ENCODE measurements around the gene MACROD1. TPM values are rescaled to one million over a fixed set of nuclear protein-coding genes. Genes with fewer than 3 reads are reported as not detected.

MACROD1 gene
- polyA plus RNA-seq, 1 experiment = 8.1 TPM

GRCh38 chr11:64131683-64132190 is 34.2 kb downstream of the MACROD1 start:
- DNase-seq (ENCODE audit: low read depth, low spot score) = no peak
- no peak for TF ChIP-seq CTCF (IDR thresholded peaks at IDR 0.05; ENCODE audit: low read depth, low read length)
- Histone ChIP-seq H3K9me3 (ENCODE audit: control insufficient read depth, insufficient read depth, low read length) (no peaks in the 10 kb centered on the region; the same call in 1 of the 2 replicates), H3K27ac (ENCODE audit: low read depth, low read length) (no peak overlapping the region), H3K4me3 (ENCODE audit: low read depth, low read length) (no peak overlapping the region), H3K27me3 (ENCODE audit: control insufficient read depth, insufficient read depth, low read length) (peaks cover 26% of the 10 kb centered on the region)
- CTCF ChIA-PET = interaction anchor here (1.4 kb wide), 1 partner anchor 17 kb away, joined by 4 read pairs; no protein-coding TSS in a partner anchor
- POLR2A ChIA-PET = interaction anchor here (0.7 kb wide), 1 partner anchor 11 kb away, joined by 9 read pairs; no protein-coding TSS in a partner anchor

DNA sequence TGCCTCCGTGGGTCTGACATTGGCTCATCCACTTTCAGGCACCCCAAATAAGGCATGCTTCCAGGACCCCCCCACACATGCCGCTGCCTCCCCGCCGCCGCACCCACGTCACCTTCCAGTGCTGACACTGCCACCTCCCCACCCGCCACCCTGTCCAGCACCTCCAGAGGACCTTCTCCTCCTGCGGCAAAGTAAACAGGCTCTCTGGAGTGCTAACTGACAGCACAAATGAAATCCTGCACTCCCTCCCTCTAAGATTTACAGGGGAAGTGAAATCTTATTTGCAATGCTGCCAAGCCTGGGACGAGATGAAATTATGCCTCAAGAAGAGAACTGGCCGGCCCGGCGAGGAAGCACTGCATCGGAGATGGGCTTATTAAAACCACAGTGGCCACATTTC is 35.3 kb downstream of the MACROD1 start:
- H3K9me3 ChIP-seq (ENCODE audit: control insufficient read depth, insufficient read depth, low read length) = no peaks in the 10 kb centered on the region; the same call in 1 of the 2 replicates
- no peak for DNase-seq (ENCODE audit: low read depth, low spot score)
- H3K27me3 ChIP-seq (ENCODE audit: control insufficient read depth, insufficient read depth, low read length) = peaks cover 21% of the 10 kb centered on the region
- ChIA-PET POLR2A (no interaction called here), CTCF (no interaction called here)
- no peak for TF ChIP-seq CTCF (IDR thresholded peaks at IDR 0.05; ENCODE audit: low read depth, low read length)
- no peak overlapping the region for H3K4me3 ChIP-seq (ENCODE audit: low read depth, low read length)
- H3K27ac ChIP-seq (ENCODE audit: low read depth, low read length) = no peak overlapping the region

GRCh38 chr11:64129403-64129802 is 36.5 kb downstream of the MACROD1 start:
- Histone ChIP-seq H3K4me3 (ENCODE audit: low read depth, low read length) (no peak overlapping the region), H3K27ac (ENCODE audit: low read depth, low read length) (no peak overlapping the region), H3K9me3 (ENCODE audit: control insufficient read depth, insufficient read depth, low read length) (no peaks in the 10 kb centered on the region; the same call in 1 of the 2 replicates), H3K27me3 (ENCODE audit: control insufficient read depth, insufficient read depth, low read length) (peaks cover 24% of the 10 kb centered on the region)
- POLR2A ChIA-PET = no interaction called here
- no peak for DNase-seq (ENCODE audit: low read depth, low spot score)
- CTCF ChIA-PET = no interaction called here
- TF ChIP-seq CTCF (IDR thresholded peaks at IDR 0.05; ENCODE audit: low read depth, low read length) = no peak

GRCh38 chr11:64128255-64129006 is 37.5 kb downstream of the MACROD1 start:
- Histone ChIP-seq H3K27me3 (ENCODE audit: control insufficient read depth, insufficient read depth, low read length) (peaks cover 27% of the 10 kb centered on the region), H3K4me3 (ENCODE audit: low read depth, low read length) (no peak overlapping the region), H3K9me3 (ENCODE audit: control insufficient read depth, insufficient read depth, low read length) (no peaks in the 10 kb centered on the region; the same call in 1 of the 2 replicates), H3K27ac (ENCODE audit: low read depth, low read length) (no peak overlapping the region)
- ChIA-PET POLR2A (no interaction called here), CTCF (no interaction called here)
- TF ChIP-seq CTCF (IDR thresholded peaks at IDR 0.05; ENCODE audit: low read depth, low read length) = no peak
- DNase-seq (ENCODE audit: low read depth, low spot score) = no peak

Measured in AG04450 (cell line).